H7 (cell line): ENCODE data around the gene UBE2QL1. TPM values are rescaled to one million over a fixed set of nuclear protein-coding genes. Genes with fewer than 3 reads are reported as not detected.

Experiments
- DNase-seq: peaks from one replicate; pipeline ENCODE4 v3.0.0; 2012
- H3K27me3 ChIP-seq: 2 replicates; pipeline ENCODE4 v1.6.0; 2011; ENCODE audit warnings: mild to moderate bottlenecking, low read length; ENCODE audit not compliant: control insufficient read depth, insufficient read depth
- H3K36me3 ChIP-seq: replicated peaks from 2 replicates; pipeline ENCODE4 v1.5.1; 2011; ENCODE audit warnings: low read length; ENCODE audit not compliant: control insufficient read depth, insufficient read depth
- H3K4me3 ChIP-seq: 2 replicates; pipeline ENCODE4 v1.5.1; 2011; ENCODE audit warnings: low read depth, mild to moderate bottlenecking, control low read depth, low read length, moderate library complexity; ENCODE audit not compliant: insufficient read depth
- total RNA-seq: library from RNA; depleted of rRNA; stranded (reverse); fragments of >200 nt; shearing (Covaris generic); gene quantifications from 2 replicates; pipeline ENCODE4 v1.2.3, GENCODE V29; 2014; rRNA removed

Gene UBE2QL1
- total RNA-seq, 1 experiment from 2014 or later = 0.17 TPM

DNA sequence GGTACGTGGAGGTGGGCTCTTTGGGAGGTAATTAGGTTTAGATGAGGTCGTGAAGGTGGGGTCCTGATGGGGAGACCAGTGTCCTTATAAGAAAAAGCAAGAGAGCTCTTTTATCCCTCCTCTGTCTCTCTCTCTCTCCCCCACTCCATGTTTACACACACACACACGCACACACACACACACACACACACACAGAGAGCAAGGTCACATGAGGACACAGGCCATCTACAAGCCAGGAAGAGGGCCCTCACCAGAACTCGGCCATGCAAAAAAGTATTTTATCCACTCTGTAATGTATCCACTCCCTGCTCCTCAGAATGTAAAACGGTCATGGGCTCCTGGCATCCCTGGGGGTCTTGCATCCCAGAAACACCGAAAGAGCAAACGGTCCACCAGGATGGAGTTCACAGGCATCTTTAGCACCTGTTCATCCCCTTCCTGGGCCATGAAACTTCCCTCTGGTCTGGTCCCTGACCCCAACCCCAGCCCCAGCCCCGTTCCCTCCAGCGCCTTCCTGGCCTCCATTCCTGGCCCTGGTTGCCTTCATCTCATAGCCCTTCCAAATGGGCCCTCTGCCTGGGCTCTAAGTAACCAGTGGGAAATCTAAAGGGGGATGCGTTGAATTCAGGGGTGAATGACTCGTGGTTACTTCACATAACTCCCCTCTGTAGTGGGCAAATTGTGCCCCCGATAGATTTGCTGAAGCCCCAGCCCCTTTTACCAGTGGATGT, 95.3 kb downstream of the UBE2QL1 start:
- H3K27me3 ChIP-seq = no peaks in the 10 kb centered on the region
- no peaks in the 10 kb centered on the region for H3K36me3 ChIP-seq
- DNase-seq = no peak
- H3K4me3 ChIP-seq = no peak overlapping the region

Other genes with a start within 250 kb of the UBE2QL1 start
- 5.7 and 11.6 TPM in 2 replicates for gene MED10, start 70.3 kb upstream of the UBE2QL1 start, total RNA-seq
- 71.1 and 73.1 TPM in 2 replicates for gene NSUN2, start 184.2 kb downstream of the UBE2QL1 start, total RNA-seq
- 17.1 and 27.7 TPM in 2 replicates for gene SRD5A1, start 184.6 kb downstream of the UBE2QL1 start, total RNA-seq